IPS-15b (cell line): ENCODE measurements around the gene CFAP299.

ENCODE experiments used
- H3K27me3 ChIP-seq: one replicate; pipeline ENCODE4 v1.6.1; 2013; ENCODE audit warnings: low read length; ENCODE audit not compliant: control insufficient read depth, insufficient read depth
- H3K36me3 ChIP-seq: one replicate; pipeline ENCODE4 v1.6.1; 2013; ENCODE audit warnings: low read length; ENCODE audit not compliant: control insufficient read depth, insufficient read depth
- H3K4me1 ChIP-seq: one replicate; pipeline ENCODE4 v1.6.1; 2013; ENCODE audit warnings: mild to moderate bottlenecking, low read length; ENCODE audit not compliant: control insufficient read depth, insufficient read depth
- H3K4me3 ChIP-seq: one replicate; pipeline ENCODE4 v1.5.1; 2013; ENCODE audit warnings: low read depth, low read length
- H3K9ac ChIP-seq: one replicate; pipeline ENCODE4 v1.6.1; 2013; ENCODE audit warnings: low read depth, mild to moderate bottlenecking, low read length
- H3K9me3 ChIP-seq: one replicate; pipeline ENCODE4 v1.6.1; 2013; ENCODE audit warnings: mild to moderate bottlenecking, low read length; ENCODE audit not compliant: control insufficient read depth, insufficient read depth

The CFAP299 gene

GRCh38 chr4:80812145-80812544, 476.6 kb downstream of the CFAP299 start:
- H3K9me3 ChIP-seq, result no peaks in the 10 kb centered on the region
- no peak overlapping the region for H3K9ac ChIP-seq
- H3K27me3 ChIP-seq, result no peaks in the 10 kb centered on the region
- no peaks in the 10 kb centered on the region for H3K36me3 ChIP-seq
- no peaks in the 10 kb centered on the region for H3K4me1 ChIP-seq
- H3K4me3 ChIP-seq, result no peak overlapping the region

- Histone ChIP-seq H3K27me3 (no peaks in the 10 kb centered on the region), H3K9me3 (no peaks in the 10 kb centered on the region), H3K36me3 (no peaks in the 10 kb centered on the region), H3K9ac (no peak overlapping the region), H3K4me1 (no peaks in the 10 kb centered on the region), H3K4me3 (no peak overlapping the region)
These were observed 478.7 kb downstream of the CFAP299 start for GRCh38 chr4:80814266-80814665.

- Histone ChIP-seq H3K27me3 (no peaks in the 10 kb centered on the region), H3K9ac (no peak overlapping the region), H3K4me3 (no peak overlapping the region), H3K9me3 (no peaks in the 10 kb centered on the region), H3K36me3 (no peaks in the 10 kb centered on the region), H3K4me1 (no peaks in the 10 kb centered on the region)
These were observed 496.1 kb downstream of the CFAP299 start for GRCh38 chr4:80831383-80832361.

- H3K4me3 ChIP-seq, result no peak overlapping the region
- H3K4me1 ChIP-seq, result no peaks in the 10 kb centered on the region
- no peaks in the 10 kb centered on the region for H3K36me3 ChIP-seq
- H3K9ac ChIP-seq, result no peak overlapping the region
- no peaks in the 10 kb centered on the region for H3K27me3 ChIP-seq
- H3K9me3 ChIP-seq, result no peaks in the 10 kb centered on the region
These were observed 503.8 kb downstream of the CFAP299 start for GRCh38 chr4:80839281-80839680.

GRCh38 chr4:80839792-80840191, 504.3 kb downstream of the CFAP299 start:
- H3K4me3 ChIP-seq, result no peak overlapping the region

GRCh38 chr4:80840396-80840795, 504.9 kb downstream of the CFAP299 start:
- no peaks in the 10 kb centered on the region for H3K36me3 ChIP-seq
- no peak overlapping the region for H3K4me3 ChIP-seq
- no peaks in the 10 kb centered on the region for H3K27me3 ChIP-seq
- no peaks in the 10 kb centered on the region for H3K4me1 ChIP-seq
- no peaks in the 10 kb centered on the region for H3K9me3 ChIP-seq
- no peak overlapping the region for H3K9ac ChIP-seq

More at GRCh38 chr4:80839792-80840191, 504.3 kb downstream of the CFAP299 start:
- Histone ChIP-seq H3K9me3 (no peaks in the 10 kb centered on the region), H3K9ac (no peak overlapping the region), H3K27me3 (no peaks in the 10 kb centered on the region), H3K4me1 (no peaks in the 10 kb centered on the region), H3K36me3 (no peaks in the 10 kb centered on the region)

- Histone ChIP-seq H3K36me3 (no peaks in the 10 kb centered on the region), H3K4me1 (no peaks in the 10 kb centered on the region), H3K9ac (no peak overlapping the region), H3K27me3 (no peaks in the 10 kb centered on the region), H3K9me3 (no peaks in the 10 kb centered on the region), H3K4me3 (no peak overlapping the region)
These were observed 506.2 kb downstream of the CFAP299 start for GRCh38 chr4:80841587-80842281.

GRCh38 chr4:80846210-80846609, 510.7 kb downstream of the CFAP299 start:
- Histone ChIP-seq H3K9ac (no peak overlapping the region), H3K4me1 (no peaks in the 10 kb centered on the region), H3K9me3 (no peaks in the 10 kb centered on the region), H3K4me3 (no peak overlapping the region), H3K27me3 (no peaks in the 10 kb centered on the region), H3K36me3 (no peaks in the 10 kb centered on the region)

- no peaks in the 10 kb centered on the region for H3K9me3 ChIP-seq
- H3K4me1 ChIP-seq, result no peaks in the 10 kb centered on the region
- no peak overlapping the region for H3K4me3 ChIP-seq
- H3K9ac ChIP-seq, result no peak overlapping the region
- H3K27me3 ChIP-seq, result no peaks in the 10 kb centered on the region
- H3K36me3 ChIP-seq, result no peaks in the 10 kb centered on the region
These were observed 516.5 kb downstream of the CFAP299 start for GRCh38 chr4:80852061-80852460.

GRCh38 chr4:80873571-80873970, 538.0 kb downstream of the CFAP299 start:
- no peaks in the 10 kb centered on the region for H3K36me3 ChIP-seq
- H3K9ac ChIP-seq, result no peak overlapping the region
- no peaks in the 10 kb centered on the region for H3K9me3 ChIP-seq
- H3K4me1 ChIP-seq, result no peaks in the 10 kb centered on the region
- H3K27me3 ChIP-seq, result no peaks in the 10 kb centered on the region
- no peak overlapping the region for H3K4me3 ChIP-seq

GRCh38 chr4:80874979-80875378, 539.4 kb downstream of the CFAP299 start:
- H3K9me3 ChIP-seq, result no peaks in the 10 kb centered on the region
- no peaks in the 10 kb centered on the region for H3K36me3 ChIP-seq
- H3K27me3 ChIP-seq, result no peaks in the 10 kb centered on the region
- H3K4me1 ChIP-seq, result no peaks in the 10 kb centered on the region
- no peak overlapping the region for H3K9ac ChIP-seq
- no peak overlapping the region for H3K4me3 ChIP-seq

GRCh38 chr4:80875642-80876041, 540.1 kb downstream of the CFAP299 start:
- no peaks in the 10 kb centered on the region for H3K9me3 ChIP-seq

More at GRCh38 chr4:80875642-80876041, 540.1 kb downstream of the CFAP299 start:
- Histone ChIP-seq H3K9ac (no peak overlapping the region), H3K4me3 (no peak overlapping the region), H3K36me3 (no peaks in the 10 kb centered on the region), H3K27me3 (no peaks in the 10 kb centered on the region), H3K4me1 (no peaks in the 10 kb centered on the region)
